Panc1 (cell line): Measurements from ENCODE around the gene DOCK1.

Experiments
- POLR2AphosphoS5 ChIP-seq: IDR thresholded peaks from 2 replicates; pipeline ENCODE4 v1.6.1; 2012; ENCODE audit warnings: mild to moderate bottlenecking, low read depth, low read length, moderate library complexity
- SIN3A ChIP-seq: IDR thresholded peaks from 2 replicates; pipeline ENCODE4 v1.6.1; 2012; ENCODE audit warnings: low read depth, mild to moderate bottlenecking, low read length, moderate library complexity, borderline replicate concordance; ENCODE audit not compliant: insufficient read depth
- TCF7L2 ChIP-seq: IDR thresholded peaks from 2 replicates; pipeline ENCODE4 v1.6.1; 2011; ENCODE audit warnings: mild to moderate bottlenecking, low read depth, low read length, inconsistent platforms
- TF ChIP-seq, protein P1 (sequence below), 2 experiments: IDR thresholded peaks; 2 replicates each; pipeline ENCODE4 v1.6.1; 2011 to 2012; ENCODE audit warnings: low read depth in 2 of 2, control low read depth in 1 of 2, low read length in 1 of 2, mild to moderate bottlenecking in 1 of 2, moderate library complexity in 1 of 2; ENCODE audit not compliant: insufficient read depth in 1 of 2
- TF ChIP-seq, protein P2 (sequence below): fragments of 450-650 bp; IDR thresholded peaks from 2 replicates; pipeline ENCODE4 v1.5.1; 2017; ENCODE audit warnings: mild to moderate bottlenecking

DNA sequence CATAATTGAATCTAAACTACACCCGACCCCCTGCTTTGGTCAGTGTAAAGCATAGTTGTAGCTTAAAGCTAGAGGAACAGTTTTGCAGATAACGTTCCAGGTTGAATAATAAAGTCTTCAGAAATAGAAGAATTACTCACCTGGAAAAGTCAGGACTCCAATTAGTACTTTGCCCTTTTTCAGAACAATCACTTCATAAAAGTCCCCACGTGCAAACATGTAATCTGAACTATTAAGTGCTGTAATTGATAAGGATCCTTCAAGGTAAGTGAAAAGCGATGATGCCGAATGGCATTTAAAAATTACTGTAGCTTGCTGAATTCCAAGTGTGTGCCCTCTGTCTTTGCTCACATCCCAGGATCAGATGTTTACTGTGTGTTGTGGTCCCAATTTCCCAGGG, 344.8 kb downstream of the DOCK1 start:
- TF ChIP-seq, protein P1, sequence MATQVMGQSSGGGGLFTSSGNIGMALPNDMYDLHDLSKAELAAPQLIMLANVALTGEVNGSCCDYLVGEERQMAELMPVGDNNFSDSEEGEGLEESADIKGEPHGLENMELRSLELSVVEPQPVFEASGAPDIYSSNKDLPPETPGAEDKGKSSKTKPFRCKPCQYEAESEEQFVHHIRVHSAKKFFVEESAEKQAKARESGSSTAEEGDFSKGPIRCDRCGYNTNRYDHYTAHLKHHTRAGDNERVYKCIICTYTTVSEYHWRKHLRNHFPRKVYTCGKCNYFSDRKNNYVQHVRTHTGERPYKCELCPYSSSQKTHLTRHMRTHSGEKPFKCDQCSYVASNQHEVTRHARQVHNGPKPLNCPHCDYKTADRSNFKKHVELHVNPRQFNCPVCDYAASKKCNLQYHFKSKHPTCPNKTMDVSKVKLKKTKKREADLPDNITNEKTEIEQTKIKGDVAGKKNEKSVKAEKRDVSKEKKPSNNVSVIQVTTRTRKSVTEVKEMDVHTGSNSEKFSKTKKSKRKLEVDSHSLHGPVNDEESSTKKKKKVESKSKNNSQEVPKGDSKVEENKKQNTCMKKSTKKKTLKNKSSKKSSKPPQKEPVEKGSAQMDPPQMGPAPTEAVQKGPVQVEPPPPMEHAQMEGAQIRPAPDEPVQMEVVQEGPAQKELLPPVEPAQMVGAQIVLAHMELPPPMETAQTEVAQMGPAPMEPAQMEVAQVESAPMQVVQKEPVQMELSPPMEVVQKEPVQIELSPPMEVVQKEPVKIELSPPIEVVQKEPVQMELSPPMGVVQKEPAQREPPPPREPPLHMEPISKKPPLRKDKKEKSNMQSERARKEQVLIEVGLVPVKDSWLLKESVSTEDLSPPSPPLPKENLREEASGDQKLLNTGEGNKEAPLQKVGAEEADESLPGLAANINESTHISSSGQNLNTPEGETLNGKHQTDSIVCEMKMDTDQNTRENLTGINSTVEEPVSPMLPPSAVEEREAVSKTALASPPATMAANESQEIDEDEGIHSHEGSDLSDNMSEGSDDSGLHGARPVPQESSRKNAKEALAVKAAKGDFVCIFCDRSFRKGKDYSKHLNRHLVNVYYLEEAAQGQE (IDR thresholded peaks at IDR 0.05; ENCODE audit: insufficient read depth in 1 of 2, low read depth in 2 of 2, low read length in 1 of 2) = no peak
- TF ChIP-seq POLR2AphosphoS5 = no peak
- TF ChIP-seq, protein P2, sequence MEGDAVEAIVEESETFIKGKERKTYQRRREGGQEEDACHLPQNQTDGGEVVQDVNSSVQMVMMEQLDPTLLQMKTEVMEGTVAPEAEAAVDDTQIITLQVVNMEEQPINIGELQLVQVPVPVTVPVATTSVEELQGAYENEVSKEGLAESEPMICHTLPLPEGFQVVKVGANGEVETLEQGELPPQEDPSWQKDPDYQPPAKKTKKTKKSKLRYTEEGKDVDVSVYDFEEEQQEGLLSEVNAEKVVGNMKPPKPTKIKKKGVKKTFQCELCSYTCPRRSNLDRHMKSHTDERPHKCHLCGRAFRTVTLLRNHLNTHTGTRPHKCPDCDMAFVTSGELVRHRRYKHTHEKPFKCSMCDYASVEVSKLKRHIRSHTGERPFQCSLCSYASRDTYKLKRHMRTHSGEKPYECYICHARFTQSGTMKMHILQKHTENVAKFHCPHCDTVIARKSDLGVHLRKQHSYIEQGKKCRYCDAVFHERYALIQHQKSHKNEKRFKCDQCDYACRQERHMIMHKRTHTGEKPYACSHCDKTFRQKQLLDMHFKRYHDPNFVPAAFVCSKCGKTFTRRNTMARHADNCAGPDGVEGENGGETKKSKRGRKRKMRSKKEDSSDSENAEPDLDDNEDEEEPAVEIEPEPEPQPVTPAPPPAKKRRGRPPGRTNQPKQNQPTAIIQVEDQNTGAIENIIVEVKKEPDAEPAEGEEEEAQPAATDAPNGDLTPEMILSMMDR = no peak
- no peak for TF ChIP-seq SIN3A
- no peak for TF ChIP-seq TCF7L2
